ENCODE data around the gene TLL1.

DNA sequence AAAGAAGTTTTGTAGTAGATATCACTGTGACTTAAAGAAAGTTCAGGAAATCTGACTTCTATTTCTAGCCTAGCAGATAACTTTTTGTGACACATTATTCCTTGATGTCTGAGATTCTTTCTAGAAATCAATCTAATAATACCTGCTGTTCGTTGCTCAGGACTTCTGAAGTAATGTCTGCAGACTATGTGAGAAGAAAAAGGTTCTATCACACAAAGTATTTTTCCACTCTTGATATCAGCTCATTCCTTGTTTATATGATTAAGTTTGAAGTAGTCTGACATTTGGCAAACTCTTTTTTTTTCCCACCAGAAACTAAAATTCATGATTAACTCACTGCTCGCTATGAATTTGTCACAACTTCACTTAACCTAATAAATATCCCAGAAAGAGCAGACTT is 56.6 kb downstream of the TLL1 start:
- no peak for TF ChIP-seq MAX (IDR thresholded peaks at IDR 0.05)
- TF ChIP-seq YY1 (IDR thresholded peaks at IDR 0.05): no peak
- no peak for TF ChIP-seq CTCF (IDR thresholded peaks at IDR 0.05; ENCODE audit: low read depth, low read length, missing input control)
